ENCODE results near the gene PDLIM1.

DNA sequence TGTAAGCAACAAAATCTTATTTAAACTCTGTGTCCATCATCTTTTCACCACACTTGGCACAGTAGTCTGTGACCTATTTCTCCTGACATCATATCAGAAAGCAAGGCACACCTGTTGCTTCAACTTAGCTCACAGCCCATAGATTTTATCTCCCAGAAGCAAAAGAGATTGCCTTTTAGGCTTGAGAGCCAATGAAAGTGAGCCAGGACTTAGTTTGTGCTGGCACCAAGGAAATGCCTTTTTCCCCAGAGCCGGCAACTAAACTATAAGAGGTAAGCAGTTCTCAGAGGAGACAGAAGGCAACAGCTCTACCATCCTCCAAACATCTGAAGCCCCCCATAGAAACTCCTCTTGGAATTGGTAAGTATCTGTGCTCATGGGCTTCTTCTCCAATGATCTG, 96.9 kb downstream of the PDLIM1 start, which contains the start of gene ACSM6:
- TF ChIP-seq, protein P1, sequence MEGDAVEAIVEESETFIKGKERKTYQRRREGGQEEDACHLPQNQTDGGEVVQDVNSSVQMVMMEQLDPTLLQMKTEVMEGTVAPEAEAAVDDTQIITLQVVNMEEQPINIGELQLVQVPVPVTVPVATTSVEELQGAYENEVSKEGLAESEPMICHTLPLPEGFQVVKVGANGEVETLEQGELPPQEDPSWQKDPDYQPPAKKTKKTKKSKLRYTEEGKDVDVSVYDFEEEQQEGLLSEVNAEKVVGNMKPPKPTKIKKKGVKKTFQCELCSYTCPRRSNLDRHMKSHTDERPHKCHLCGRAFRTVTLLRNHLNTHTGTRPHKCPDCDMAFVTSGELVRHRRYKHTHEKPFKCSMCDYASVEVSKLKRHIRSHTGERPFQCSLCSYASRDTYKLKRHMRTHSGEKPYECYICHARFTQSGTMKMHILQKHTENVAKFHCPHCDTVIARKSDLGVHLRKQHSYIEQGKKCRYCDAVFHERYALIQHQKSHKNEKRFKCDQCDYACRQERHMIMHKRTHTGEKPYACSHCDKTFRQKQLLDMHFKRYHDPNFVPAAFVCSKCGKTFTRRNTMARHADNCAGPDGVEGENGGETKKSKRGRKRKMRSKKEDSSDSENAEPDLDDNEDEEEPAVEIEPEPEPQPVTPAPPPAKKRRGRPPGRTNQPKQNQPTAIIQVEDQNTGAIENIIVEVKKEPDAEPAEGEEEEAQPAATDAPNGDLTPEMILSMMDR (IDR thresholded peaks at IDR 0.05) = no peak
- no peak for TF ChIP-seq POLR2A (IDR thresholded peaks at IDR 0.05)
